ENCODE results near the gene ADAMTS14. TPM values are rescaled to one million over a fixed set of nuclear protein-coding genes. Genes with fewer than 3 reads are reported as not detected.

The ADAMTS14 gene
- polyA plus RNA-seq, 1 donor (not counting 4 experiments of a cell fraction or from before 2014, with no cell fraction given) = 0.09 TPM

GRCh38 chr10:70785190-70785589, 112.9 kb downstream of the ADAMTS14 start, which contains the start of gene TBATA:
TSS of gene TBATA (minus strand) at chr10:70785377. CDS start at chr10:70783379, 1,998 bp downstream.
- Histone ChIP-seq H4K20me1 (ENCODE audit: control insufficient read depth, extremely low read depth, insufficient read depth, low read length) (no peaks in the 10 kb centered on the region), H2AFZ (ENCODE audit: control insufficient read depth, low read length) (no peak within 1 kb of the TSS), H3K4me1 (ENCODE audit: control insufficient read depth, extremely low read depth, insufficient read depth, low read length) (peaks cover 2% of the 10 kb centered on the region), H3K4me3 (ENCODE audit: control insufficient read depth in 2 of 3, extremely low read depth in 1 of 3, insufficient read depth in 2 of 3, low read depth in 1 of 3, low read length in 3 of 3) (no peak within 1 kb of the TSS), H3K9ac (ENCODE audit: control insufficient read depth, extremely low read depth, insufficient read depth, low read length) (no peak within 1 kb of the TSS), H3K27me3 (ENCODE audit: control insufficient read depth, extremely low read depth, insufficient read depth, low read length) (peaks cover 10% of the 10 kb centered on the region), H3K27ac (ENCODE audit: control insufficient read depth, insufficient read depth, low read length) (no peak within 1 kb of the TSS), H3K79me2 (ENCODE audit: control insufficient read depth, insufficient read depth, low read length) (no peaks in the 10 kb centered on the region), H3K9me1 (ENCODE audit: control insufficient read depth, extremely low read depth, insufficient read depth, low read length) (no peaks in the 10 kb centered on the region), H3K36me3 (ENCODE audit: control insufficient read depth in 2 of 2, extremely low read depth in 1 of 2, insufficient read depth in 2 of 2, low read length in 2 of 2) (no peaks in the 10 kb centered on the region), H3K9me3 (ENCODE audit: control insufficient read depth, low read depth, low read length) (no peaks in the 10 kb centered on the region), H3K4me2 (ENCODE audit: control insufficient read depth, extremely low read depth, insufficient read depth, low read depth, low read length) (no peak within 1 kb of the TSS)
- no peak for TF ChIP-seq CTCF (optimal IDR thresholded peaks at IDR 0.05 in 1 of 3, IDR thresholded peaks at IDR 0.05 in 1 of 3, conservative IDR thresholded peaks at IDR 0.05 in 1 of 3; ENCODE audit: extremely low read depth in 1 of 3, insufficient read depth in 2 of 3, low read length in 3 of 3)
- TF ChIP-seq EZH2 (IDR thresholded peaks at IDR 0.05; ENCODE audit: low read length) = no peak
- dilution Hi-C loops (cut with MboI; ENCODE audit: extremely low pct_ligation_motif_present, low sequenced_read_pairs) = no loop called here
- FAIRE-seq (no peak), DNase-seq (ENCODE audit: low read depth, low spot score) (no peak)

GRCh38 chr10:70786799-70787415, 114.6 kb downstream of the ADAMTS14 start:
- Histone ChIP-seq H3K36me3 (ENCODE audit: control insufficient read depth in 2 of 2, extremely low read depth in 1 of 2, insufficient read depth in 2 of 2, low read length in 2 of 2) (no peaks in the 10 kb centered on the region), H3K79me2 (ENCODE audit: control insufficient read depth, insufficient read depth, low read length) (no peaks in the 10 kb centered on the region), H3K9ac (ENCODE audit: control insufficient read depth, extremely low read depth, insufficient read depth, low read length) (no peak overlapping the region), H4K20me1 (ENCODE audit: control insufficient read depth, extremely low read depth, insufficient read depth, low read length) (no peaks in the 10 kb centered on the region), H3K4me3 (ENCODE audit: control insufficient read depth in 2 of 3, extremely low read depth in 1 of 3, insufficient read depth in 2 of 3, low read depth in 1 of 3, low read length in 3 of 3) (no peak overlapping the region), H3K27me3 (ENCODE audit: control insufficient read depth, extremely low read depth, insufficient read depth, low read length) (peaks cover 10% of the 10 kb centered on the region), H2AFZ (ENCODE audit: control insufficient read depth, low read length) (no peak overlapping the region), H3K4me2 (ENCODE audit: control insufficient read depth, extremely low read depth, insufficient read depth, low read depth, low read length) (no peak overlapping the region), H3K9me1 (ENCODE audit: control insufficient read depth, extremely low read depth, insufficient read depth, low read length) (no peaks in the 10 kb centered on the region), H3K27ac (ENCODE audit: control insufficient read depth, insufficient read depth, low read length) (no peak overlapping the region), H3K4me1 (ENCODE audit: control insufficient read depth, extremely low read depth, insufficient read depth, low read length) (peaks cover 2% of the 10 kb centered on the region), H3K9me3 (ENCODE audit: control insufficient read depth, low read depth, low read length) (no peaks in the 10 kb centered on the region)
- dilution Hi-C loops (cut with MboI; ENCODE audit: extremely low pct_ligation_motif_present, low sequenced_read_pairs) = no loop called here
- DNase-seq (ENCODE audit: low read depth, low spot score) (no peak), FAIRE-seq (peak; percentile 46)
- no peak for TF ChIP-seq CTCF (optimal IDR thresholded peaks at IDR 0.05 in 1 of 3, IDR thresholded peaks at IDR 0.05 in 1 of 3, conservative IDR thresholded peaks at IDR 0.05 in 1 of 3; ENCODE audit: extremely low read depth in 1 of 3, insufficient read depth in 2 of 3, low read length in 3 of 3)
- TF ChIP-seq EZH2 (IDR thresholded peaks at IDR 0.05; ENCODE audit: low read length) = no peak
